ENCODE data around the gene TPD52L1. TPM values are rescaled to one million over a fixed set of nuclear protein-coding genes. Genes with fewer than 3 reads are reported as not detected.

The TPD52L1 gene
- total RNA-seq, 1 donor from 2014 or later: 93.6 TPM

DNA sequence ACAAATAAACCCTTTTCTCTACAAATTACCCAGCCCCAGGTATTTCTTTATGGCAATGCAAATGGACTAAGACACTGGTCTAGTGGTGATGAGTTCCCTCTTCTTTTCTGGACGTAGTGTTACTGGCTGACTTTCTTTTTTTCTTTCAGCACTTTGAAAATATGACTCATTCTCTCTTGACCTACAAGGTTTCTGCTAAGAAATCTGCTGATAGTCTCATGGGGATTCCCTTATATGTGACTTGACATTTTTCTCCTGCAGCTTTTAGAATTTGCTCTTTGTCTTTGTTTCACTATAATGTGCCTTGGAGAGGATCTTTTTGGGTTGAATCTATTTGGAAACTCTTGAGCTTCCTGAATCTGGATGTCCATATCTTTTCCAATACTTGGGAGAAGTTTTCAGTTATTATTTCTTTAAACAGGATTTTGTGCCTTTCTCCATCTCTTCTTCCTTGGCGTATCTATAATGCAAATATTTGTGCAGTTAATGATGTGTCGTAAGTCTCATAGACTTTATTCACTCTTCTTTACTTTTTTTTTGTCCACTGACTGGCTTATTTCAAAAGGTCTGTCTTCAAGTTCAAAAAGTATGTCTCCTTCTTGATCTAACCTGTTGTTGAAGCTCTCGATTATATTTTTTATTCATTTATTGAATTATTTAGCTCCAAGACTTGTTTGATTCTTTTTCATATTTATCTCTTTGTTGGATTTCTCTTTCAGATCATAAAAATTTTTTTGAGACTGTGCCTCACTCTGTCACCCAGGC, 42.2 kb upstream of the TPD52L1 start:
- Histone ChIP-seq H3K4me1 (no peaks in the 10 kb centered on the region), H3K27me3 (no peaks in the 10 kb centered on the region), H3K27ac (no peak overlapping the region), H3K9me3 (peaks cover 12 to 36% of the 10 kb centered on the region in 2 donors), H3K36me3 (no peaks in the 10 kb centered on the region), H3K4me3 (no peak overlapping the region)
- intact Hi-C loops (cut with DNase I): no loop called here
- no peak for DNase-seq (ENCODE audit: low spot score in 2 of 2)
- TF ChIP-seq, protein P1, sequence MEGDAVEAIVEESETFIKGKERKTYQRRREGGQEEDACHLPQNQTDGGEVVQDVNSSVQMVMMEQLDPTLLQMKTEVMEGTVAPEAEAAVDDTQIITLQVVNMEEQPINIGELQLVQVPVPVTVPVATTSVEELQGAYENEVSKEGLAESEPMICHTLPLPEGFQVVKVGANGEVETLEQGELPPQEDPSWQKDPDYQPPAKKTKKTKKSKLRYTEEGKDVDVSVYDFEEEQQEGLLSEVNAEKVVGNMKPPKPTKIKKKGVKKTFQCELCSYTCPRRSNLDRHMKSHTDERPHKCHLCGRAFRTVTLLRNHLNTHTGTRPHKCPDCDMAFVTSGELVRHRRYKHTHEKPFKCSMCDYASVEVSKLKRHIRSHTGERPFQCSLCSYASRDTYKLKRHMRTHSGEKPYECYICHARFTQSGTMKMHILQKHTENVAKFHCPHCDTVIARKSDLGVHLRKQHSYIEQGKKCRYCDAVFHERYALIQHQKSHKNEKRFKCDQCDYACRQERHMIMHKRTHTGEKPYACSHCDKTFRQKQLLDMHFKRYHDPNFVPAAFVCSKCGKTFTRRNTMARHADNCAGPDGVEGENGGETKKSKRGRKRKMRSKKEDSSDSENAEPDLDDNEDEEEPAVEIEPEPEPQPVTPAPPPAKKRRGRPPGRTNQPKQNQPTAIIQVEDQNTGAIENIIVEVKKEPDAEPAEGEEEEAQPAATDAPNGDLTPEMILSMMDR (IDR thresholded peaks at IDR 0.05): no peak

DNA sequence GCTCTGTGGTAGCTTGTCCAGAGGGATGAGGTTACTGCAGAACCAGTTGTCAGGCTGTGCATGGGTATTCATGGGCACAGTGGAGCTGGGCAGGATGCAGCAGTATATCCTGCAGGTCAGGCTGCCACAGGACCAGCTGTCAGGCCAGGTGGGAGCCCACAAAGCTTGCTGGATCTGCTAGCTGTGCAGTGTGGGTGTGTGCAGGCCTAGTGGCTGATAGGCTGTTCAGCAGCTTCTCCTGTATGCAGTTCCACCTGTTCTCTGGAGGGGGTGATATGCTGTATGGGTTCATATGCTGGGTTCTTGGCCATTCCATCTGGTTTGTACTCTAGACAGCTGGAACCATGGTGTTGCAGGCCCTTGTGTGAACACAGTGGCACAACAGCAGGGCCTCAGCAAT, 40.6 kb upstream of the TPD52L1 start:
- Histone ChIP-seq H3K4me3 (no peak overlapping the region), H3K36me3 (no peaks in the 10 kb centered on the region), H3K4me1 (no peaks in the 10 kb centered on the region), H3K27me3 (no peaks in the 10 kb centered on the region), H3K27ac (no peak overlapping the region), H3K9me3 (peaks cover 12 to 36% of the 10 kb centered on the region in 2 donors)
- intact Hi-C loops (cut with DNase I): no loop called here
- DNase-seq (ENCODE audit: low spot score in 2 of 2): no peak
- TF ChIP-seq, protein P1 (IDR thresholded peaks at IDR 0.05): no peak

DNA sequence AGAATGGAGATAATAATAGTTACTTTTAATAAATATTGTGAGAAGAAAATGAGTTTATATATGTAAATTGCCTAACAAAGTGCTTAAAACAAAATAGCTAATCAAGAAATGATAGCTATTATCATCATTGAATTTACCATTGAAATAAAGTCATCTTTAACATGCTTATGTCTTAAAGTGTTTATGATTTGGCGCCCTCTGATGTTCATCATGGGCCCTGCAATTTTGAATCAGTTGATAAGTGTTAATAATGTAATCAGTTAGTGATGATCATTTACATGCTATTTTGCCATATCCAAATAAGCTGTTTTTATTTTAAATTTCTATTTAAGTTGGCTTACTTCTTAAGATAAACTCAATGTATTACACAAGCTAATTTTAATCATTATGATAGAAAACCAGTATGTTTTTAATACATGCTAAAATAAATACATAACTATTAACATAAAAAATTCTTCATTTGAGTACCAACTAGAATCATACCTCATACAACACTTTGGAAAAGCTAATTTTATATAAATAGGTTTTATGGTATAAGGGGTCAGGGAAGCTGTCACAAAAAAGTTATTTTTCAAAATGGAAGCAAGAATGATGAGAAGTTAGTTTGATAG, 39.2 kb upstream of the TPD52L1 start:
- Histone ChIP-seq H3K4me1 (no peaks in the 10 kb centered on the region), H3K27ac (no peak overlapping the region), H3K27me3 (no peaks in the 10 kb centered on the region), H3K9me3 (peaks cover 12 to 29% of the 10 kb centered on the region in 2 donors), H3K36me3 (no peaks in the 10 kb centered on the region), H3K4me3 (no peak overlapping the region)
- peak in 1 of 2 donors; percentile 79 for DNase-seq (ENCODE audit: low spot score in 2 of 2)
- intact Hi-C loops (cut with DNase I): loop anchor here (1.0 kb wide), 1 partner anchor 244 kb away; no protein-coding TSS in a partner anchor
- TF ChIP-seq, protein P1 (IDR thresholded peaks at IDR 0.05): peak; percentile 36 to 85 (median 82)

DNA sequence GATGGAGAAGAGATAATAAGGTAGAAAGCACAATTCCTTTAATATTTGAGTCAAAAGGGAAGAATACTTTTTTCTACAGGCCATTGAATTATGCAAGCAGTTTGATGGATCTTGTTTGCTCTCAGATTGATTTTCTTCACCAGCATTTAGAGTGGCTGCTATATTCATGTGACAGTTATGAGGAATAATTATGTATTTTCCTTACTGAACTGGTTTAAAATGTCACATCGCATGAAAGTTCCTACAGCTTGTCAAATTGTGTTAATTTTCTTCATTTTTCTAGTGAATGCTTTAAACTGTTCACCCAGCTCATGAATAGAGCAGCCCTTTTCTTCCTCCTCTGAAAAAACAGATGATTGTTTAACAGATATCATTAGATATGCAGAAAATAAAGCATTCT, 37.4 kb upstream of the TPD52L1 start:
- intact Hi-C loops (cut with DNase I): no loop called here
- no peaks in the 10 kb centered on the region for H3K36me3 ChIP-seq

DNA sequence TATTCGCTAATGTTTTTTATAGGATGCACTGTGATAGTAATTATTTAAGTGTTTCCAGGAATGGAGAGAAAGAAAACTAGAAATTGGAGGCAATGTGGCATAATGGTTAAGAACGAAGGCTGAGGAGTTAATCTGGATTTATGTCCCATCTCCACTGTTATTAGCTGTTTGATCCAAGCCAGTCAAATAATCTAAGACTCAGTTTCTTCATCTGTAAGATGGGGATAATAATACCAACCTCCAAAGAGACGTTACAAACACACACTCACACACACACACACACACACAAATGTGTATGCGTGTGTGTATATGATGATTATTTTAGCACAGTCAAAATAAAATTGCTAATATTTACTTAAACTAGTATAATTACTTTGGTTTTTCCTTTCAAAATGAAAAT, 36.9 kb upstream of the TPD52L1 start:
- TF ChIP-seq, protein P1 (IDR thresholded peaks at IDR 0.05): no peak
- peaks cover 5 to 6% of the 10 kb centered on the region in 2 donors for H3K9me3 ChIP-seq

More for the DNA sequence above, 37.4 kb upstream of the TPD52L1 start:
- Histone ChIP-seq H3K4me3 (no peak overlapping the region), H3K4me1 (no peaks in the 10 kb centered on the region), H3K27ac (no peak overlapping the region), H3K27me3 (no peaks in the 10 kb centered on the region), H3K9me3 (peaks cover 11% of the 10 kb centered on the region in 2 donors)
- TF ChIP-seq, protein P1 (IDR thresholded peaks at IDR 0.05): no peak
- DNase-seq (ENCODE audit: low spot score in 2 of 2): no peak

More for the DNA sequence above, 36.9 kb upstream of the TPD52L1 start:
- intact Hi-C loops (cut with DNase I): no loop called here
- Histone ChIP-seq H3K4me1 (no peaks in the 10 kb centered on the region), H3K36me3 (no peaks in the 10 kb centered on the region), H3K27me3 (no peaks in the 10 kb centered on the region), H3K27ac (no peak overlapping the region), H3K4me3 (no peak overlapping the region)
- DNase-seq (ENCODE audit: low spot score in 2 of 2): no peak
